ENCODE measurements around the gene CHI3L1.

GRCh38 chr1:203183828-203184227 is 2.7 kb downstream of the CHI3L1 start:
- no peak for TF ChIP-seq CTCF (conservative IDR thresholded peaks at IDR 0.05; ENCODE audit: low read depth, low read length)
- TF ChIP-seq EZH2 (IDR thresholded peaks at IDR 0.05; ENCODE audit: borderline replicate concordance, low read depth, low read length, poor library complexity, severe bottlenecking) = no peak
